Erythroblast (primary cell): ENCODE data around the gene SCN1B.
"Not testable (repeated sequence)": the region's sequence is repeated elsewhere in the genome, so short reads cannot be mapped to it uniquely, and the experiment has no call there.

ENCODE experiments used
- DNase-seq, 2 experiments: peaks; one replicate each; lab custom pipeline; 2025; lab: John Stamatoyannopoulos, UW
- GATA1 ChIP-seq: IDR thresholded peaks from 2 replicates; pipeline ENCODE4 v1.6.1; 2011; ENCODE audit warnings: low read depth, mild to moderate bottlenecking, control low read depth, low read length, moderate library complexity
- POLR2A ChIP-seq: IDR thresholded peaks from 2 replicates; pipeline ENCODE4 v1.6.1; 2011; ENCODE audit warnings: mild to moderate bottlenecking, low read length

SCN1B gene

GRCh38 chr19:35009424-35010415 is 20.6 kb upstream of the SCN1B start:
- no peak for TF ChIP-seq POLR2A

GRCh38 chr19:35011091-35011689 is 19.1 kb upstream of the SCN1B start:
- DNase-seq = no peak
- TF ChIP-seq GATA1 (no peak), POLR2A (no peak)

More at GRCh38 chr19:35009424-35010415, 20.6 kb upstream of the SCN1B start:
- DNase-seq = no peak

- TF ChIP-seq GATA1 (no peak), POLR2A (no peak)
- DNase-seq = no peak
These were observed 18.3 kb upstream of the SCN1B start for GRCh38 chr19:35011737-35012682.

GRCh38 chr19:35013041-35013819 is 17.0 kb upstream of the SCN1B start:
- TF ChIP-seq POLR2A (no peak), GATA1 (no peak)
- peak; percentile 49 to 64 for DNase-seq

- TF ChIP-seq POLR2A = no peak
- no peak for TF ChIP-seq GATA1
- no peak for DNase-seq
These were observed 16.2 kb upstream of the SCN1B start for GRCh38 chr19:35013820-35014754.

- DNase-seq = not testable (repeated sequence)
These were observed 15.5 kb upstream of the SCN1B start for GRCh38 chr19:35014774-35015173.

- no peak for DNase-seq
- TF ChIP-seq POLR2A = no peak
- TF ChIP-seq GATA1 = no peak
These were observed 14.9 kb upstream of the SCN1B start for GRCh38 chr19:35015270-35015953.

- DNase-seq = no peak
- no peak for TF ChIP-seq GATA1
- TF ChIP-seq POLR2A = no peak
These were observed 14.3 kb upstream of the SCN1B start for GRCh38 chr19:35015954-35016351.

GRCh38 chr19:35017507-35017906 is 12.8 kb upstream of the SCN1B start:
- TF ChIP-seq POLR2A (no peak), GATA1 (no peak)
- no peak for DNase-seq

GRCh38 chr19:35018379-35018778 is 11.9 kb upstream of the SCN1B start:
- TF ChIP-seq POLR2A (no peak), GATA1 (no peak)
- DNase-seq = no peak

GRCh38 chr19:35019144-35019543 is 11.1 kb upstream of the SCN1B start:
- no peak for DNase-seq
- TF ChIP-seq POLR2A (no peak), GATA1 (no peak)
